HFFc6 (cell line): ENCODE data around the gene MECP2. TPM values are rescaled to one million over a fixed set of nuclear protein-coding genes. Genes with fewer than 3 reads are reported as not detected.

Experiments
- DNase-seq: peaks from one replicate; pipeline ENCODE4 v3.0.0-alpha.2; 2018
- H3K27ac Mint-ChIP-seq: 2 replicates; pipeline ENCODE4 v1.8.0; 2020; ENCODE audit warnings: mild to moderate bottlenecking, mixed read lengths
- H3K27me3 Mint-ChIP-seq: 2 replicates; pipeline ENCODE4 v1.8.0; 2021; ENCODE audit warnings: mild to moderate bottlenecking, moderate library complexity, mixed read lengths; ENCODE audit not compliant: insufficient read depth
- H3K36me3 Mint-ChIP-seq: 2 replicates; pipeline ENCODE4 v1.8.0; 2021; ENCODE audit warnings: low read depth, mixed read lengths
- H3K4me1 Mint-ChIP-seq: 2 replicates; pipeline ENCODE4 v1.8.0; 2020; ENCODE audit warnings: low read depth, mixed read lengths
- H3K4me3 Mint-ChIP-seq: 2 replicates; pipeline ENCODE4 v1.8.0; 2020; ENCODE audit warnings: mild to moderate bottlenecking, moderate library complexity, mixed read lengths
- H3K9me3 Mint-ChIP-seq: 2 replicates; pipeline ENCODE4 v1.8.0; 2020; ENCODE audit warnings: mild to moderate bottlenecking, mixed read lengths
- total RNA-seq, 6 experiments: library from RNA; stranded (reverse); fragmentation: NEBNext Ultra II Directional; extraction: Animal tissue kit (Norgen Biotek cat#: 25700); gene quantifications; 2 replicates in 1 of 6; 3 replicates in 5 of 6; pipeline ENCODE4 v1.2.3, GENCODE V29; 2021
- TF ChIP-seq, protein P1 (sequence below): fragments of 200-600 bp; sonication (generic); IDR thresholded peaks from 2 replicates; pipeline ENCODE4 v1.5.0; 2021; ENCODE audit warnings: antibody characterized with exemption, mild to moderate bottlenecking

MECP2 gene
- total RNA-seq, 6 experiments from 2014 or later, result 28.8 to 35.8 (median 31.9) TPM

DNA sequence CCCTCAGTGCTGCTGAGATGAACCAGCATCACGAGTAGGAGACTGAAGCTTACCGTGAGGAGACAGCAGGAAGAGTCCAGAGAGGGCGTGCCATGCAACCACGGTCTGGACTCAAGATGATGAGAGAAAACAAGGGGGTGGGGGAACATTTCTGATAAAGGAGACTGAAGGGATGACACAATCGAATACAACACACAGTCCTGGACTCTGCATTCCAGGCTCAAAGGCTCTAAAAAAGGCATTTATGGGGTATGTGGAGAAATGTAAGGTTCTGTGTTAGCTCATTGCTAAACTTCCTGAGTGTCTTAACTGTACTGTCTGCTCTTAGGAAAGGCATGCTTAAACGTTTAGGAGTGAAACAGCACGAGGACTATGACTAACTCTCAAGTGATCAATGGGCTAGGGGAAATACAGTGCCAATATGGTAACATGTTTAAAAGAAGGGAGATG, 57.2 kb downstream of the MECP2 start:
- Mint-ChIP-seq H3K27me3 (peaks cover 4% of the 10 kb centered on the region; the same call in 1 of the 2 replicates), H3K27ac (peak overlapping the region; percentile 72), H3K36me3 (no peaks in the 10 kb centered on the region; the same call in 1 of the 2 replicates), H3K4me1 (peaks cover 40% of the 10 kb centered on the region), H3K9me3 (no peaks in the 10 kb centered on the region), H3K4me3 (peak overlapping the region; percentile 4; the same call in 1 of the 2 replicates)
- TF ChIP-seq, protein P1, sequence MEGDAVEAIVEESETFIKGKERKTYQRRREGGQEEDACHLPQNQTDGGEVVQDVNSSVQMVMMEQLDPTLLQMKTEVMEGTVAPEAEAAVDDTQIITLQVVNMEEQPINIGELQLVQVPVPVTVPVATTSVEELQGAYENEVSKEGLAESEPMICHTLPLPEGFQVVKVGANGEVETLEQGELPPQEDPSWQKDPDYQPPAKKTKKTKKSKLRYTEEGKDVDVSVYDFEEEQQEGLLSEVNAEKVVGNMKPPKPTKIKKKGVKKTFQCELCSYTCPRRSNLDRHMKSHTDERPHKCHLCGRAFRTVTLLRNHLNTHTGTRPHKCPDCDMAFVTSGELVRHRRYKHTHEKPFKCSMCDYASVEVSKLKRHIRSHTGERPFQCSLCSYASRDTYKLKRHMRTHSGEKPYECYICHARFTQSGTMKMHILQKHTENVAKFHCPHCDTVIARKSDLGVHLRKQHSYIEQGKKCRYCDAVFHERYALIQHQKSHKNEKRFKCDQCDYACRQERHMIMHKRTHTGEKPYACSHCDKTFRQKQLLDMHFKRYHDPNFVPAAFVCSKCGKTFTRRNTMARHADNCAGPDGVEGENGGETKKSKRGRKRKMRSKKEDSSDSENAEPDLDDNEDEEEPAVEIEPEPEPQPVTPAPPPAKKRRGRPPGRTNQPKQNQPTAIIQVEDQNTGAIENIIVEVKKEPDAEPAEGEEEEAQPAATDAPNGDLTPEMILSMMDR, result no peak
- DNase-seq, result peak; percentile 72

DNA sequence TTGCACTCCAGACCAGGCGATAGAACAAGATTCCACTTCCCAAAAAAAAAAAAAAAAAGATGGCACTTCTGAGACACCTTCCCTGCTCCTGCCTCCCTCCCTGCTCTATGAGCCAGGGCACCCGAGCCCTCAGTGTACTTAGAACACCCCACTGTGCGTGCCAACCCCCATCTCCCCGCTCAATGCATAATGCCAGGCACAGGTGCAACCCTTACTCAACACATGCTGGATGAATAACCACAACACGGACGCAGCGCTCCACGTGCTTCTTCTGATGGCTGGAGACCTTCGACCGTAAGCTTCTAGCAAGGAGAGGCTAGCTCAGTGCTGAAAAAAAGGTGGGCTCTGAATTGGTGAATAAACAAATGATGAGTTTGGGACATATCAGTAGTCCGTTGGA, 57.9 kb downstream of the MECP2 start:
- Mint-ChIP-seq H3K4me3 (peak overlapping the region; percentile 53; the same call in 1 of the 2 replicates), H3K36me3 (no peaks in the 10 kb centered on the region; the same call in 1 of the 2 replicates), H3K27ac (peak overlapping the region; percentile 72), H3K27me3 (peaks cover 4% of the 10 kb centered on the region; the same call in 1 of the 2 replicates), H3K9me3 (no peaks in the 10 kb centered on the region), H3K4me1 (peaks cover 40% of the 10 kb centered on the region)
- no peak for DNase-seq
- TF ChIP-seq, protein P1, result no peak

GRCh38 chrX:154038656-154039055, 58.9 kb downstream of the MECP2 start:
- peak overlapping the region; percentile 52; the same call in 1 of the 2 replicates for H3K27ac Mint-ChIP-seq

GRCh38 chrX:154037754-154038153, 59.8 kb downstream of the MECP2 start:
- no peak overlapping the region for H3K4me3 Mint-ChIP-seq
- DNase-seq, result no peak
- H3K9me3 Mint-ChIP-seq, result no peaks in the 10 kb centered on the region
- peaks cover 2% of the 10 kb centered on the region; the same call in 1 of the 2 replicates for H3K27me3 Mint-ChIP-seq
- H3K36me3 Mint-ChIP-seq, result no peaks in the 10 kb centered on the region; the same call in 1 of the 2 replicates
- H3K27ac Mint-ChIP-seq, result no peak overlapping the region
- H3K4me1 Mint-ChIP-seq, result peaks cover 21% of the 10 kb centered on the region
- TF ChIP-seq, protein P1, result no peak

More at GRCh38 chrX:154038656-154039055, 58.9 kb downstream of the MECP2 start:
- Mint-ChIP-seq H3K27me3 (peaks cover 2% of the 10 kb centered on the region; the same call in 1 of the 2 replicates), H3K4me3 (no peak overlapping the region), H3K9me3 (no peaks in the 10 kb centered on the region), H3K4me1 (peaks cover 30% of the 10 kb centered on the region), H3K36me3 (no peaks in the 10 kb centered on the region; the same call in 1 of the 2 replicates)
- DNase-seq, result no peak
- TF ChIP-seq, protein P1, result no peak

DNA sequence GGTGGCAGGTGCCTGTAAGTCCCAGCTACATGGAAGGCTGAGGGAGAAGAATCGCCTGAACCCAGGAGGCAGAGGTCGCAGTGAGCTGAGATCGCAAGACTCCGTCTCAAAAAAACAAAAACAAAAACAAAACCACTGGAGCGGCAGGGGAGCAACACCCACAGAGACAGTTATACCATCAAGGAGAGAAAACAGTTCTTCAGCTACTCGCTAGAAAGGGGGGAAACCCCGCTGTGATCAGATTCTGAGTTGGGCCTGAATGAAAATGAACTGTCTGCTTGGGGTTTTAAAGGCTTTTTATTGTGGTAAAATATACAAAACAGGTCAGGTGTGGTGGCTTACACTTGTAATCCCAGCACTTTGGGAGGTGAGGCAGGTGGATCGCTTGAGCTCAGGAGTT, 61.0 kb downstream of the MECP2 start:
- DNase-seq, result no peak
- no peak overlapping the region for H3K27ac Mint-ChIP-seq
- peaks cover 18% of the 10 kb centered on the region for H3K4me1 Mint-ChIP-seq
- no peaks in the 10 kb centered on the region for H3K9me3 Mint-ChIP-seq
- TF ChIP-seq, protein P1, result no peak
- H3K4me3 Mint-ChIP-seq, result no peak overlapping the region
- peaks cover 2% of the 10 kb centered on the region; the same call in 1 of the 2 replicates for H3K27me3 Mint-ChIP-seq
- no peaks in the 10 kb centered on the region; the same call in 1 of the 2 replicates for H3K36me3 Mint-ChIP-seq
